Esophagus (tissue), 2 donors: ENCODE data around the gene DNAI1. TPM values are rescaled to one million over a fixed set of nuclear protein-coding genes. Genes with fewer than 3 reads are reported as not detected.
"Not testable (repeated sequence)": the region's sequence is repeated elsewhere in the genome, so short reads cannot be mapped to it uniquely, and the experiment has no call there.

Experiments used
- H3K27ac ChIP-seq, 2 donors: one replicate each; pipeline ENCODE4 v1.5.1; 2013; ENCODE audit warnings: low read depth in 2 of 2, mild to moderate bottlenecking in 2 of 2, inconsistent platforms in 1 of 2, low read length in 1 of 2, moderate library complexity in 1 of 2
- H3K27me3 ChIP-seq, 2 donors: one replicate each; pipeline ENCODE4 v1.6.1; 2013; ENCODE audit warnings: low read length in 2 of 2, control low read depth in 1 of 2, mild to moderate bottlenecking in 1 of 2; ENCODE audit not compliant: insufficient read depth in 2 of 2, control insufficient read depth in 1 of 2
- H3K36me3 ChIP-seq, 2 donors: one replicate each; pipeline ENCODE4 v1.6.1; 2013; ENCODE audit warnings: low read length in 1 of 2; ENCODE audit not compliant: control insufficient read depth in 2 of 2, insufficient read depth in 2 of 2
- H3K4me1 ChIP-seq, 2 donors: one replicate each; pipeline ENCODE4 v1.6.1; 2013; ENCODE audit warnings: low read length in 1 of 2; ENCODE audit not compliant: control insufficient read depth in 2 of 2, insufficient read depth in 2 of 2
- H3K4me3 ChIP-seq, 2 donors: one replicate each; pipeline ENCODE4 v1.5.1; 2013; ENCODE audit warnings: low read length in 2 of 2, mild to moderate bottlenecking in 2 of 2, low read depth in 1 of 2, moderate library complexity in 1 of 2
- H3K9me3 ChIP-seq, 2 donors: one replicate each; pipeline ENCODE4 v1.6.1; 2013; ENCODE audit warnings: mild to moderate bottlenecking in 2 of 2, low read depth in 1 of 2, low read length in 1 of 2, moderate library complexity in 1 of 2; ENCODE audit not compliant: control insufficient read depth in 2 of 2, insufficient read depth in 1 of 2
- WGBS, 2 donors: extraction: QIAGEN DNeasy Blood & Tissue Kit; methylation state at CpG; one replicate each; pipeline ENCODE4 v1.1.7; 2013; 5-methylcytosine and 5-hydroxymethylcytosine counted together
- polyA plus RNA-seq, 2 donors: library from polyadenylated mRNA; stranded (reverse); fragments of 200-250 nt; gene quantifications; one replicate each; pipeline ENCODE4 v1.2.3, GENCODE V29; 2013
- donor health status: healthy with polysubstance abuse.
- donor health status: Bipolar disorder and iron deficiency.

Gene DNAI1
- polyA plus RNA-seq, 2 donors: not detected

GRCh38 chr9:34459356-34459755 is 751 bp downstream of the DNAI1 start:
- Histone ChIP-seq H3K4me3 (no peak overlapping the region), H3K36me3 (no peaks in the 10 kb centered on the region), H3K9me3 (no peaks in the 10 kb centered on the region), H3K4me1 (peaks cover 10% of the 10 kb centered on the region in 2 donors), H3K27ac (no peak overlapping the region), H3K27me3 (no peaks in the 10 kb centered on the region)
- 80% methylated on average over 14 of the region's 14 CpGs for WGBS, 2 donors

- Histone ChIP-seq H3K9me3 (no peaks in the 10 kb centered on the region), H3K4me1 (peaks cover 10% of the 10 kb centered on the region in 2 donors), H3K27me3 (no peaks in the 10 kb centered on the region), H3K27ac (no peak overlapping the region), H3K4me3 (no peak overlapping the region), H3K36me3 (no peaks in the 10 kb centered on the region)
- 52 to 55% methylated on average over 3 of the region's 3 CpGs for WGBS, 2 donors
These were observed 1.3 kb downstream of the DNAI1 start for GRCh38 chr9:34459941-34460340.

GRCh38 chr9:34463098-34463900 is 4.7 kb downstream of the DNAI1 start:
- Histone ChIP-seq H3K4me1 (peaks cover 0 to 4% of the 10 kb centered on the region in 2 donors), H3K27me3 (no peaks in the 10 kb centered on the region), H3K36me3 (no peaks in the 10 kb centered on the region), H3K27ac (no peak overlapping the region), H3K9me3 (no peaks in the 10 kb centered on the region), H3K4me3 (no peak overlapping the region)
- 34 to 38% methylated on average over 5 of the region's 5 CpGs for WGBS, 2 donors

DNA sequence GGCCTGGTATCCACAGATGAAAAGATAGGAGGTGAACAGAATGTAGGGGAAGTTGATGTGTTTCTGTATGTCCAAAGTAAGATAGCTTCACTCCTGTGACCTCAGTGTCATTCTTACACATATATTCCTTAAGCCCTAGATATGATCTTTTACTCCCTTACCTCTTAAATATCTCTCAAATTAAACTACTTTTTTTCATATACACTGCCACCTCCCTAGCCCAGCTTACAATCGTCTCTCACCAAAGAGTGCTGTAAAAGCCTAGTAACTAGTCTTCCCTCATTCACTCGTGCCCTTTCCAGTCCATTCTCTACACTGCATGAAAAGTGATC is 5.3 kb downstream of the DNAI1 start:
- no peaks in the 10 kb centered on the region for H3K27me3 ChIP-seq
- 67 to 80% methylated on average over 2 of the region's 2 CpGs for WGBS, 2 donors
- H3K36me3 ChIP-seq: no peaks in the 10 kb centered on the region
- no peak overlapping the region for H3K27ac ChIP-seq
- H3K4me3 ChIP-seq: no peak overlapping the region
- peaks cover 0 to 2% of the 10 kb centered on the region in 2 donors for H3K4me1 ChIP-seq
- H3K9me3 ChIP-seq: no peaks in the 10 kb centered on the region

GRCh38 chr9:34464571-34464970 is 6.0 kb downstream of the DNAI1 start:
- no peak overlapping the region for H3K27ac ChIP-seq
- H3K9me3 ChIP-seq: no peaks in the 10 kb centered on the region
- 68 to 81% methylated on average over 2 of the region's 2 CpGs for WGBS, 2 donors
- H3K4me3 ChIP-seq: no peak overlapping the region
- no peaks in the 10 kb centered on the region for H3K36me3 ChIP-seq
- H3K4me1 ChIP-seq: no peaks in the 10 kb centered on the region
- no peaks in the 10 kb centered on the region for H3K27me3 ChIP-seq

DNA sequence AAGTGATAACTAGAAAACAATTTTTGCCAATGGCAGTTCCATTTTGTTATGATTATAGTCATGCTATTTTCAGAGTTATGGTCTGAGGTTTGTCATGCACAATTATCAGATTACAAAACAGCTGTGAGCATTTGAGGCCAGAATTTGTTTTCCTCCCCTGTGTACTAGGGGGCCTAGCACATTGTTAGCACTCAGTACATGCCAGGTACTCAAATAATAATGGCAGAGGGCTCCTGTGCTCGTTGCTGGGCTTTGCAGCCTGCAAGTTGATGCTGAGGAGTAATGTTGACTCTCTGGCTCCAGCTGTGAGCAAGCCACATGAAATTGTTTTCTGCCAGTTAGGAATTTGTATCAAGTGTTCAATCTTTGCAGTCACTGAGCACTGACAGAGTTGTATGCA is 6.9 kb downstream of the DNAI1 start:
- Histone ChIP-seq H3K9me3 (no peaks in the 10 kb centered on the region), H3K4me3 (no peak overlapping the region), H3K36me3 (no peaks in the 10 kb centered on the region), H3K27ac (no peak overlapping the region), H3K4me1 (no peaks in the 10 kb centered on the region), H3K27me3 (no peaks in the 10 kb centered on the region)
- 18 to 20% methylated on average over 1 of the region's 1 CpG for WGBS, 2 donors

GRCh38 chr9:34475097-34475496 is 16.5 kb downstream of the DNAI1 start:
- Histone ChIP-seq H3K9me3 (no peaks in the 10 kb centered on the region), H3K4me1 (no peaks in the 10 kb centered on the region), H3K27ac (no peak overlapping the region), H3K4me3 (no peak overlapping the region), H3K27me3 (no peaks in the 10 kb centered on the region), H3K36me3 (no peaks in the 10 kb centered on the region)
- 41 to 48% methylated on average over 3 of the region's 3 CpGs for WGBS, 2 donors

DNA sequence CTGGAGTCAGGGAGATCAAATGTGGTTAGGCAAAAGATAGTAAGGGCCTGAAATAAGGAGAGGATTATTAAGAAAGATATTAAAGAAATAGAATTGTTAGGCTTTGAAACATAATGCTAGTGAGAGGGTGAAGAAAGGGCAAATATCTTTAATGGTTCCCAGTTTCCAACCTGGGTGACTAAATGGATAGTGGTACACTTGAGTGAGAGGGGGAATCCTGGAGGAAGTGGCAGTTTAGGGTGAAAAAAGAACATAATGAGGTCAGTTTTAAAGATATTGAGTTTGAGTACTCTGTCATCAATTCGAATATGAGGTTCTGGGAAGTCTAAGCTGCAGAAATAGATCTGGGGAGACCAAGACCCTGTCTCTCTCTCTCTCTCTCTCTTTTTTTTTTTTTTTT is 18.9 kb downstream of the DNAI1 start:
- H3K27ac ChIP-seq: no peak overlapping the region
- no peaks in the 10 kb centered on the region for H3K36me3 ChIP-seq
- H3K27me3 ChIP-seq: no peaks in the 10 kb centered on the region
- H3K4me3 ChIP-seq: no peak overlapping the region
- H3K4me1 ChIP-seq: no peaks in the 10 kb centered on the region
- no peaks in the 10 kb centered on the region for H3K9me3 ChIP-seq
- 61 to 67% methylated on average over 1 of the region's 1 CpG for WGBS, 2 donors

GRCh38 chr9:34479431-34479866 is 20.8 kb downstream of the DNAI1 start:
- WGBS, 2 donors: 51 to 60% methylated on average over 5 of the region's 5 CpGs
- no peaks in the 10 kb centered on the region for H3K4me1 ChIP-seq
- no peaks in the 10 kb centered on the region for H3K9me3 ChIP-seq
- no peaks in the 10 kb centered on the region for H3K27me3 ChIP-seq
- H3K4me3 ChIP-seq: no peak overlapping the region
- no peaks in the 10 kb centered on the region for H3K36me3 ChIP-seq
- no peak overlapping the region for H3K27ac ChIP-seq

DNA sequence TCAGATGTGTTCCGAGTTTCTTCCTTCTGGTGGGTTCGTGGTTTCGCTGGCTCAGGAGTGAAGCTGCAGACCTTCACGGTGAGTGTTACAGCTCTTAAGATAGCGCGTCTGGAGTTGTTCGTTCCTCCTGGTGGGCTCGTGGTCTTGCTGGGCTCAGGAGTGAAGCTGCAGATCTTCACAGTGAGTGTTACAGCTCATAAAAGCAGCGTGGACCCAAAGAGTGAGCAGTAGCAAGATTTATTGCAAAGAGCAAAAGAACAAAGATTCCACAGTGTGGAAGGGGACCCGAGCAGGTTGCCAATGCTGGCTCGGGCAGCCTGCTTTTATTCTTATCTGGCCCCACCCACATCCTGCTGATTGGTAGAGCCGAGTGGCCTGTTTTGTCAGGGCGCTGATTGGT is 23.0 kb downstream of the DNAI1 start:
- H3K36me3 ChIP-seq, H3K4me1 ChIP-seq, H3K4me3 ChIP-seq, H3K27ac ChIP-seq, H3K9me3 ChIP-seq, H3K27me3 ChIP-seq: not testable (repeated sequence)
- WGBS, 2 donors: 69 to 79% methylated on average over 12 to 13 of the region's 13 CpGs
